ENCODE data around the gene VNN1. TPM values are rescaled to one million over a fixed set of nuclear protein-coding genes. Genes with fewer than 3 reads are reported as not detected.

Gene VNN1
- total and polyA plus RNA-seq, 3 donors from 2014 or later = 0.16 to 0.54 (median 0.37) TPM

GRCh38 chr6:132664309-132665034, 49.4 kb downstream of the VNN1 start:
- no peaks in the 10 kb centered on the region for H3K9me3 ChIP-seq
- no peak overlapping the region for H3K4me3 ChIP-seq
- H3K36me3 ChIP-seq (ENCODE audit: low read depth, missing control alignments) = no peaks in the 10 kb centered on the region
- no peak overlapping the region for H3K27ac ChIP-seq
- intact Hi-C loops (cut with DNase I; ENCODE audit: low total_unique reads) = no loop called here
- no peaks in the 10 kb centered on the region for H3K4me1 ChIP-seq
- WGBS, 2 donors = 93 to 100% methylated on average over 1 of the region's 1 CpG
- no peak for DNase-seq
- H3K27me3 ChIP-seq = no peaks in the 10 kb centered on the region
- TF ChIP-seq CTCF (IDR thresholded peaks at IDR 0.05) (no peak), POLR2A (IDR thresholded peaks at IDR 0.05) (no peak)

GRCh38 chr6:132663661-132664060, 50.2 kb downstream of the VNN1 start:
- TF ChIP-seq CTCF (IDR thresholded peaks at IDR 0.05) = no peak
- TF ChIP-seq POLR2A (IDR thresholded peaks at IDR 0.05) = no peak
- Histone ChIP-seq H3K36me3 (ENCODE audit: low read depth, missing control alignments) (no peaks in the 10 kb centered on the region), H3K27me3 (no peaks in the 10 kb centered on the region), H3K4me1 (no peaks in the 10 kb centered on the region), H3K9me3 (no peaks in the 10 kb centered on the region), H3K27ac (no peak overlapping the region), H3K4me3 (no peak overlapping the region)
- DNase-seq = no peak
- intact Hi-C loops (cut with DNase I; ENCODE audit: low total_unique reads) = no loop called here
- WGBS, 2 donors = 33 to 56% methylated on average over 1 of the region's 1 CpG

GRCh38 chr6:132661906-132662305, 51.9 kb downstream of the VNN1 start:
- intact Hi-C loops (cut with DNase I; ENCODE audit: low total_unique reads) = no loop called here
- TF ChIP-seq CTCF (IDR thresholded peaks at IDR 0.05) = no peak
- TF ChIP-seq POLR2A (IDR thresholded peaks at IDR 0.05) = no peak
- H3K4me3 ChIP-seq = no peak overlapping the region
- H3K27me3 ChIP-seq = no peaks in the 10 kb centered on the region
- no peak for DNase-seq
- H3K27ac ChIP-seq = no peak overlapping the region
- H3K9me3 ChIP-seq = no peaks in the 10 kb centered on the region
- H3K4me1 ChIP-seq = no peaks in the 10 kb centered on the region
- WGBS, 2 donors = 70 to 74% methylated on average over 4 of the region's 4 CpGs
- H3K36me3 ChIP-seq (ENCODE audit: low read depth, missing control alignments) = no peaks in the 10 kb centered on the region

- Histone ChIP-seq H3K27me3 (no peaks in the 10 kb centered on the region), H3K4me3 (no peak within 1 kb of the TSS), H3K36me3 (ENCODE audit: low read depth, missing control alignments) (no peaks in the 10 kb centered on the region), H3K9me3 (no peaks in the 10 kb centered on the region), H3K27ac (no peak within 1 kb of the TSS), H3K4me1 (no peaks in the 10 kb centered on the region)
- 52 to 78% methylated on average over 3 of the region's 3 CpGs for WGBS, 2 donors
- intact Hi-C loops (cut with DNase I; ENCODE audit: low total_unique reads) = no loop called here
- no peak for TF ChIP-seq POLR2A (IDR thresholded peaks at IDR 0.05)
- TF ChIP-seq CTCF (IDR thresholded peaks at IDR 0.05) = no peak
- DNase-seq = no peak
These were observed 54.8 kb downstream of the VNN1 start, which contains the start of gene TAAR1 for GRCh38 chr6:132659082-132659481. Gene TAAR1 (minus strand): TSS chr6:132659182. CDS start chr6:132646003, 13,179 bp downstream.

GRCh38 chr6:132651062-132651461, 62.8 kb downstream of the VNN1 start:
- no peaks in the 10 kb centered on the region for H3K36me3 ChIP-seq (ENCODE audit: low read depth, missing control alignments)
- intact Hi-C loops (cut with DNase I; ENCODE audit: low total_unique reads) = no loop called here
- H3K27ac ChIP-seq = no peak overlapping the region
- 89 to 90% methylated on average over 3 of the region's 3 CpGs for WGBS, 2 donors
- no peaks in the 10 kb centered on the region for H3K27me3 ChIP-seq
- no peak overlapping the region for H3K4me3 ChIP-seq
- no peak for DNase-seq
- no peaks in the 10 kb centered on the region for H3K4me1 ChIP-seq
- TF ChIP-seq POLR2A (IDR thresholded peaks at IDR 0.05) = no peak
- no peak for TF ChIP-seq CTCF (IDR thresholded peaks at IDR 0.05)
- no peaks in the 10 kb centered on the region for H3K9me3 ChIP-seq

All from testis (tissue), 3 donors.